ENCODE data around the gene M1AP. TPM values are rescaled to one million over a fixed set of nuclear protein-coding genes. Genes with fewer than 3 reads are reported as not detected.

Gene M1AP
- total and polyA plus RNA-seq, 9 of the 15 experiments (the other 6 are each of a cell fraction or from before 2014, with no cell fraction given): 0.06 to 0.33 (median 0.11) TPM; not detected in 4

DNA sequence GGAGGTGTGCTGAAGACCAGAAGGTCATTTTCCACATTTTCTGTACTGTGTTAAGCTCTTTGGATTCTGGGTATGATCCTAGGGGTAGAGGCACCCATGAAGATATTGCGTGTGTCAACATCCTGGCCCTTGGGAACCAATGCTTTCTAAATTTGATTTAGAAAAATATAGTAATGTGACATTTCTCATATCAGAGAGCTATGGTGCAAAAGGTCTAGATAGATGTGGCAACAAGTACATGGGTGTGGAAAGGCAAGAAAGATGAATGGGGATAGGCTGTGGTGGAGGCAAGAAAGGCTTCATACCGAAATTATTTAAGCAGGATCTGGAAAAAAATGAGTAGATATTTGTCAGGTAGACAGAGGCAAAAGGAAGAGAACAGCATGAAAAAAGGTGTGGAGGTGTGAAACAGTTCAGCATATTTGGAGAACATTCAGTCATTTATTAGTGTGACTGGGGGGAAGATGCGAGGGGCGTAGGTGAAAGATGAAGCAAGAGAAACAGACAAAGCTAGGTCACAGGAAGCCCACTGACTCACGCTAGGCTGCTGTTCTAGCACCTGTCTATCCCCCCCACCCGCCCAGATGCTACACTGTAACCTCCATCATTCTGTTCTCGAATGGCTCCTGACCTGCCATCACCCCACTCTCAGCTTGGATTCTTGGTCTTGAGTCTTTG, 81.9 kb downstream of the M1AP start (continued):
- TF ChIP-seq ZNF140 (CRISPR knock-in tag; IDR thresholded peaks at IDR 0.05) (no peak), SPI1 (IDR thresholded peaks at IDR 0.05; ENCODE audit: borderline replicate concordance, low read depth, low read length) (no peak), ZNF384 (IDR thresholded peaks at IDR 0.05; ENCODE audit: low read depth, low read length) (no peak), MBD2 (IDR thresholded peaks at IDR 0.05; ENCODE audit: borderline replicate concordance, low read depth) (no peak), PHTF2 (CRISPR knock-in tag; IDR thresholded peaks at IDR 0.05) (no peak), NFIC (IDR thresholded peaks at IDR 0.05) (no peak)

DNA sequence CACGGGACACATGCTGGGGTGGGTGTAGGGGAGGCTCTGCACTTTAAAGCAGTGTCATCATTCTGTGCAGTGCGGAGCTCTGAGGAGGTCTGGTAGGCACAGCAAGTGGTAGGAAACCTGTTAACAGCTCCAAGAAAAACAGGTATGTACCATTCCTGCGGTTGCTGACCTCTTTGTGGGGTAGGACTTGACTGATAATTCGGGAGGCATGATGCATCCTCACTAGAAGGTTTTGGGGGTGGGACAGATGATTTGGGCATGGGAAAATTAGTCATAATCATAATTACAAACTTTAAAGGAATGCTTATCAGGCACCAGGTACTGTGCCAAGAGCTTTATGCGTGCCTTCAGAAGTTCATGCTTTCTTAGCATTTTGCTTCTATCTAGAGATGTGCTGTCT, 83.9 kb downstream of the M1AP start:
- Histone ChIP-seq H3K79me2 (ENCODE audit: control insufficient read depth, insufficient read depth, low read length) (no peaks in the 10 kb centered on the region), H3K4me3 (no peak overlapping the region), H3K36me3 (ENCODE audit: control insufficient read depth, insufficient read depth, low read length) (no peaks in the 10 kb centered on the region), H3K9ac (ENCODE audit: insufficient read depth in 1 of 2, low read depth in 2 of 2, low read length in 2 of 2) (no peak overlapping the region; a peak in 1 of 4 replicates), H3K9me1 (ENCODE audit: control insufficient read depth, insufficient read depth, low read length) (no peaks in the 10 kb centered on the region), H2AFZ (ENCODE audit: low read depth, low read length) (no peak overlapping the region; the same call in 1 of the 2 replicates), H3K27me3 (ENCODE audit: control insufficient read depth in 2 of 2, insufficient read depth in 2 of 2, low read length in 2 of 2) (peaks cover 0 to 16% of the 10 kb centered on the region in 2 experiments; a peak in 3 of 5 replicates), H3K4me1 (replicated peaks in 1 of 2; ENCODE audit: control insufficient read depth in 2 of 2, insufficient read depth in 2 of 2, low read length in 2 of 2) (peaks cover 6 to 10% of the 10 kb centered on the region in 2 experiments; a peak in 3 of 5 replicates), H3K4me2 (ENCODE audit: insufficient read depth, low read length) (no peak overlapping the region), H3K27ac (ENCODE audit: extremely low read depth, low read depth, low read length) (no peak overlapping the region), H4K20me1 (replicated peaks; ENCODE audit: control insufficient read depth, insufficient read depth, low read length) (no peaks in the 10 kb centered on the region), H3K9me3 (replicated peaks; ENCODE audit: control insufficient read depth, insufficient read depth, low read depth, low read length) (no peaks in the 10 kb centered on the region)
- CTCF ChIA-PET (ENCODE audit: low intra/inter-chr PET ratio): no interaction called here
- BruUV-seq (replicated peaks): no TSS peak
- WGBS (ENCODE audit: insufficient coverage, low coverage, missing lambda C conversion rate): 17% methylated on average over 5 of the region's 5 CpGs
- intact Hi-C loops (cut with micrococcal nuclease) (no loop called here), in situ Hi-C loops (cut with MboI) (no loop called here)
- no peak for TF ChIP-seq SIN3A (IDR thresholded peaks at IDR 0.05; ENCODE audit: borderline replicate concordance in 2 of 2, control insufficient read depth in 1 of 2, low read depth in 2 of 2, low read length in 2 of 2)
- no peak for TF ChIP-seq THRA (IDR thresholded peaks at IDR 0.05)
- no peak for TF ChIP-seq NONO (IDR thresholded peaks at IDR 0.05; ENCODE audit: low read depth in 2 of 2, low read length in 1 of 2)
- no peak for TF ChIP-seq ILF3 (IDR thresholded peaks at IDR 0.05; ENCODE audit: borderline replicate concordance)
- TF ChIP-seq ZC3H4 (CRISPR knock-in tag; IDR thresholded peaks at IDR 0.05; ENCODE audit: borderline replicate concordance): no peak
- TF ChIP-seq MECOM (CRISPR knock-in tag; IDR thresholded peaks at IDR 0.05): no peak
- no peak for TF ChIP-seq DIDO1 (tag; IDR thresholded peaks at IDR 0.05; ENCODE audit: low read depth)
- TF ChIP-seq, protein P1, sequence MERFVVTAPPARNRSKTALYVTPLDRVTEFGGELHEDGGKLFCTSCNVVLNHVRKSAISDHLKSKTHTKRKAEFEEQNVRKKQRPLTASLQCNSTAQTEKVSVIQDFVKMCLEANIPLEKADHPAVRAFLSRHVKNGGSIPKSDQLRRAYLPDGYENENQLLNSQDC (CRISPR knock-in tag; IDR thresholded peaks at IDR 0.05): no peak
- no peak for TF ChIP-seq HES1 (IDR thresholded peaks at IDR 0.05; ENCODE audit: low read depth)
- no peak for TF ChIP-seq ZNF316 (IDR thresholded peaks at IDR 0.05)
- TF ChIP-seq CEBPG (CRISPR knock-in tag; IDR thresholded peaks at IDR 0.05): no peak
- TF ChIP-seq CEBPG (tag; conservative IDR thresholded peaks at IDR 0.05 in 1 of 2, IDR thresholded peaks at IDR 0.05 in 1 of 2): no peak
- no peak for TF ChIP-seq POLR2G (IDR thresholded peaks at IDR 0.05; ENCODE audit: low read depth, low read length)
- POLR2A ChIA-PET: interaction anchor here (0.7 kb wide), 2 partner anchors 49 to 63 kb away, joined by 3 read pairs; no protein-coding TSS in a partner anchor
- peak; percentile 26 for FAIRE-seq
- DNase-seq (ENCODE audit: extremely low read depth in 1 of 4, low spot score in 3 of 4): no peak
- ATAC-seq: no peak
